Measurements from ENCODE around the gene CNIH2.

DNA sequence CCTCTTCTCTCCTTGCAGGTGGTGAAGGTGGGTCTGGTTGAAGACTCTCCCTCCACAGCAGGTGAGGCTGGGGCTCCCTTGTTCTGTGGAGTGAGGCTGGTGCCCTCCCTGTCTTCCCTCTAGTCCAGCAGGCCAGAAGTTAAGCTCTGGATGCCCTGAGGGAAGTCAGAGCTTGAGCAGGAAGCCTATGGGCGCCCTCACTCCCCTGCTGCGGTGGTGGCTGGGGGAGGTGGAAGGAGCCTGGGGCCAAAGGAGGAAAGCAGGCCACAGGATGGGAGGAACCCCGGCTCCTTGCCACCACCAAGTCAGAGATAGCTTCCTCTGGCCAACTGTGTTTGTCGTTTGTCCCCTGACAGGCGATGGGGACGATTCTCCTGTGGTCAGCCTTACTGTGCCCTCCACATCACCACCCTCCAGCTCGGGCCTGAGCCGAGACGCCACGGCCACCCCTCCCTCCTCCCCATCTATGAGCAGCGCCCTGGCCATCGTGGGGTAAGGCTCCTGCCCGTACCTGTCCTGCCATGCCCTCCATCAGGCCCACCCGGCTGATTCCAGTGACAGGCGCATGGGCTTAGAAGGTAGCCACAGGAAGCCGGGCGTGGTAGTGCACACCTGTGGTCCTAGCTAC lies 39.1 kb upstream of the CNIH2 start:
- TF ChIP-seq, protein P1, sequence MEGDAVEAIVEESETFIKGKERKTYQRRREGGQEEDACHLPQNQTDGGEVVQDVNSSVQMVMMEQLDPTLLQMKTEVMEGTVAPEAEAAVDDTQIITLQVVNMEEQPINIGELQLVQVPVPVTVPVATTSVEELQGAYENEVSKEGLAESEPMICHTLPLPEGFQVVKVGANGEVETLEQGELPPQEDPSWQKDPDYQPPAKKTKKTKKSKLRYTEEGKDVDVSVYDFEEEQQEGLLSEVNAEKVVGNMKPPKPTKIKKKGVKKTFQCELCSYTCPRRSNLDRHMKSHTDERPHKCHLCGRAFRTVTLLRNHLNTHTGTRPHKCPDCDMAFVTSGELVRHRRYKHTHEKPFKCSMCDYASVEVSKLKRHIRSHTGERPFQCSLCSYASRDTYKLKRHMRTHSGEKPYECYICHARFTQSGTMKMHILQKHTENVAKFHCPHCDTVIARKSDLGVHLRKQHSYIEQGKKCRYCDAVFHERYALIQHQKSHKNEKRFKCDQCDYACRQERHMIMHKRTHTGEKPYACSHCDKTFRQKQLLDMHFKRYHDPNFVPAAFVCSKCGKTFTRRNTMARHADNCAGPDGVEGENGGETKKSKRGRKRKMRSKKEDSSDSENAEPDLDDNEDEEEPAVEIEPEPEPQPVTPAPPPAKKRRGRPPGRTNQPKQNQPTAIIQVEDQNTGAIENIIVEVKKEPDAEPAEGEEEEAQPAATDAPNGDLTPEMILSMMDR (IDR thresholded peaks at IDR 0.05) = no peak
- TF ChIP-seq SP1 (CRISPR knock-in tag; conservative IDR thresholded peaks at IDR 0.05) = no peak

All from WTC11 (cell line).